Measurements from ENCODE around the gene SV2A. TPM values are rescaled to one million over a fixed set of nuclear protein-coding genes. Genes with fewer than 3 reads are reported as not detected.

The SV2A gene
- total RNA-seq, 3 donors from 2014 or later = 0.69 to 7.6 (median 1.7) TPM

DNA sequence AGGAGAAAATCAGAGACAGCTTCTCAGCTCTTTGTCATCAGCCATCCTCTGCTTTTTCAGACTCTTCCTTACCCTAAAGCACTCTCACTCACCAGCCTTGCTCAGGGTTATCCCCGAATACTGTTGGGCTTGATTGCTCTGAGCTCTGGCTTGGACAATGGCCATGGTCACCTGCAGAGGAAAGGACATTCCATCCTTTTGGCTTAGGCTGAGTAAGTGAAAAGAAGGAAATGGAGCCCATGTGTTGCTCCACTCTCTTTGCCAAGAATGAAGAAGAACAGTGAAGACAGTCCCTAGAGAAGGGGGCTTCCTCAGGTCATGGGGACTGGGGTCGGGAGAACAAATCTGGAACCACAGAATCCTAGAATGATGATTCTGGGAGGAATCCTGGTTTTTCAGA lies 16.7 kb upstream of the SV2A start:
- peaks cover 39% of the 10 kb centered on the region for H3K4me1 ChIP-seq (ENCODE audit: low read depth)
- TF ChIP-seq, protein P1, sequence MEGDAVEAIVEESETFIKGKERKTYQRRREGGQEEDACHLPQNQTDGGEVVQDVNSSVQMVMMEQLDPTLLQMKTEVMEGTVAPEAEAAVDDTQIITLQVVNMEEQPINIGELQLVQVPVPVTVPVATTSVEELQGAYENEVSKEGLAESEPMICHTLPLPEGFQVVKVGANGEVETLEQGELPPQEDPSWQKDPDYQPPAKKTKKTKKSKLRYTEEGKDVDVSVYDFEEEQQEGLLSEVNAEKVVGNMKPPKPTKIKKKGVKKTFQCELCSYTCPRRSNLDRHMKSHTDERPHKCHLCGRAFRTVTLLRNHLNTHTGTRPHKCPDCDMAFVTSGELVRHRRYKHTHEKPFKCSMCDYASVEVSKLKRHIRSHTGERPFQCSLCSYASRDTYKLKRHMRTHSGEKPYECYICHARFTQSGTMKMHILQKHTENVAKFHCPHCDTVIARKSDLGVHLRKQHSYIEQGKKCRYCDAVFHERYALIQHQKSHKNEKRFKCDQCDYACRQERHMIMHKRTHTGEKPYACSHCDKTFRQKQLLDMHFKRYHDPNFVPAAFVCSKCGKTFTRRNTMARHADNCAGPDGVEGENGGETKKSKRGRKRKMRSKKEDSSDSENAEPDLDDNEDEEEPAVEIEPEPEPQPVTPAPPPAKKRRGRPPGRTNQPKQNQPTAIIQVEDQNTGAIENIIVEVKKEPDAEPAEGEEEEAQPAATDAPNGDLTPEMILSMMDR (IDR thresholded peaks at IDR 0.05) = no peak
- DNase-seq (no peak), ATAC-seq (no peak)
- H3K9me3 ChIP-seq = no peaks in the 10 kb centered on the region
- intact Hi-C loops (cut with DNase I, micrococcal nuclease) = no loop called here
- H3K36me3 ChIP-seq (ENCODE audit: low read depth) = no peaks in the 10 kb centered on the region
- no peak overlapping the region for H3K4me3 ChIP-seq

DNA sequence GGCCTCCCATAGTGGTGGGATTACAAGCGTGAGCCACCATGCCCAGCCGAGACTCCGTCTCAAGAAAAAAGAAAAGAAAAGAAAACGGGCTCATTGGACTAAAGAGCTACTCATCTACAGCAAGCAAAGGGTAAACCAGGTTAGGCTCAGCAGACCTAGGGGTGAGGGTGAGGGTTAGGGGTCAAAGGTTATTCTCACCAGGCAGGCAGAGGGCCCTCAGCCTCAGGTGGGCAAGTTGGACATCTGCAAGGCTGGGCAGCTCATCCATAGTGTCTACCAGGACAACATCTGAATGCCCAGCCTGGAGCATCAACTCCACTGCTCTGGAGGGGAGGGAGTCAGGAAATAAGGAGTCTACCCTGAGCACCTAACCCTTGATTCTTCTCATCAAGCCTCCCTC lies 15.6 kb upstream of the SV2A start:
- Histone ChIP-seq H3K4me3 (no peak overlapping the region), H3K36me3 (ENCODE audit: low read depth) (no peaks in the 10 kb centered on the region), H3K9me3 (no peaks in the 10 kb centered on the region), H3K4me1 (ENCODE audit: low read depth) (peaks cover 48% of the 10 kb centered on the region)
- TF ChIP-seq, protein P1 (IDR thresholded peaks at IDR 0.05) = no peak
- no peak for DNase-seq
- ATAC-seq = no peak
- intact Hi-C loops (cut with DNase I, micrococcal nuclease) = no loop called here

DNA sequence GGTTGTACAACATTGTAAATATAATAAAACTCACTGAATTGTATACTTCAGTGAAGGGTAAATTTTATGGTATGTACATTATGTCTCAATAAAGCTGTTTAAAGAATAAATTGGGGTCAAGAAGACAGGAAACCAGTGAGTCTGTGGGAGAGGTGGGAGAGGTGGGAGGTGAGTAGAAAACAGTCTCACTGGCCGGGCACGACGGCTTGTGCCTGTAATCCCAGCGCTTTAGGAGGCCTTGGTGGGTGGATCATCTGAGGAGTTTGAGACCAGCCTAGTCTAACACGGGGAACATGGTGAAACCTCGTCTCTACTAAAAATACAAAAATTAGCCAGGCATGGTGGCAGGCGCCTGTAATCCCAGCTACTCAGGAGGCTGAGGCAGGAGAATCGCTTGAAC lies 14.8 kb upstream of the SV2A start:
- ATAC-seq (peak; percentile 46), DNase-seq (peak in 2 of 3 donors; percentile 58 to 63)
- Histone ChIP-seq H3K36me3 (ENCODE audit: low read depth) (no peaks in the 10 kb centered on the region), H3K9me3 (no peaks in the 10 kb centered on the region), H3K4me3 (no peak overlapping the region), H3K4me1 (ENCODE audit: low read depth) (peaks cover 47% of the 10 kb centered on the region)
- intact Hi-C loops (cut with DNase I, micrococcal nuclease) = no loop called here
- TF ChIP-seq, protein P1 (IDR thresholded peaks at IDR 0.05) = no peak

DNA sequence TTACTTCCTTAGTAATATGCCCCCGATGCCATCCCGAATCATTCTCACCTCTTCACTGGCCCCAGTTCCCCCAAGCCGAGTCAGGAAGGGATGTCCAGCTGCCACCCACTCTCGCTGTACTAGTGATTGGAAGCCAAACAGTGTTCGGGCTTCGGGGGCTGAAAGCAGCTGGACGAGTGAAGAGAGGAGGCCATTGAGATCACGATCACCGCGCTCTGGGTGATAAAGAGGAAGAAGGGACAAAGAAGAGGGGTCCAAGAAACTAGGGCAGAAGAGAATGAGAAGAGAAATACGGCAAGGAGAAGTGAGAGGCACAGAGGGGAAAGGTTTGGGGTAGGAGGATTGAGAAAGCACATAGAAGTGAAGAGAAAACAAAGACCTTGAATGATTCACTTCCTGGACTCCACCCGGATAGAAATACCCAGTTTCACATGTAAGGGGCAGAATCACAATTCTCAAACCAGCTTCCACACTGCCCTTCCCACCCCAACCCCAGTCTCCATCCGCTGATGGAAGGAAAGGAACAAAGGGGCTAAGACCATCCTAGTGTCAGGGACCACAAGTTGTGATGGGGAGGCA lies 13.7 kb upstream of the SV2A start:
- Histone ChIP-seq H3K4me1 (ENCODE audit: low read depth) (peaks cover 51% of the 10 kb centered on the region), H3K9me3 (no peaks in the 10 kb centered on the region), H3K36me3 (ENCODE audit: low read depth) (no peaks in the 10 kb centered on the region), H3K4me3 (no peak overlapping the region)
- no peak for ATAC-seq
- no peak for DNase-seq
- intact Hi-C loops (cut with DNase I, micrococcal nuclease) = no loop called here
- TF ChIP-seq, protein P1 (IDR thresholded peaks at IDR 0.05) = no peak

DNA sequence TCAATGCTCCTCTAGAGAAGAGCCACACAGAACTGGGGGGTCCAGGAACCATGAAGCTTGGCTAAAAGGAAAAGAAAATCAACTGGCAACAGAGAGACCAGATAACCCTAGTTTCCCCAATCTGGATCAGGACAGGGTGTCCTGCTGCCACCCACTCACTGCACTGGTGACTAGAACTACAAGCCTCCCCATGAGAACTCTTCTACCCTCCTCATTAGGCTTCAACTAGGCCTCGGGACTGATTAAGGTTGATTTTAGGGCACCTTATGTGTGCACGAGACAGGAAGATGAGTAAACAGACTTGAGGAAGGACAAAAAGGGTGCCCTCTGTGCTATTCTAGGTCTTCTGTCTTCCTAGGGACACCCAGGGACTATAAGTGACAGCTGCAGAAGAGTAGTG lies 12.2 kb upstream of the SV2A start:
- no peak for ATAC-seq
- intact Hi-C loops (cut with DNase I, micrococcal nuclease) = no loop called here
- TF ChIP-seq, protein P1 (IDR thresholded peaks at IDR 0.05) = no peak
- Histone ChIP-seq H3K4me3 (no peak overlapping the region), H3K4me1 (ENCODE audit: low read depth) (peaks cover 55% of the 10 kb centered on the region), H3K36me3 (ENCODE audit: low read depth) (peaks cover 12% of the 10 kb centered on the region), H3K9me3 (no peaks in the 10 kb centered on the region)
- no peak for DNase-seq

DNA sequence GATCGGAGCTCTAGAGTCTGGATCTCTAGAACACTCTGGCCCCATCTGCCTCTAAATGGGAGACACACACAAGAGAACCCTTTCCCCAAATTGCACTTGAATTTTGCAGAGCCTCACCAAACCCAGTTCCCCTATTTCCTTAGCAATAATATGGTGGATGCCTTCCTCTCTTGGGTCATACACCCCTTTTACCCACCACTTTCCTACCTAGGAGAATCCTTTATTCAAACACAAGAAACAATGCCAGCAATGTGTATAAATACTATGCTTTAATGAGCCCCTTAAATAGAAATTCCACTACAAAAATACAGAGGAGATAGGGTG lies 10.7 kb upstream of the SV2A start:
- TF ChIP-seq, protein P1 (IDR thresholded peaks at IDR 0.05) = no peak
- DNase-seq (no peak), ATAC-seq (no peak)
- H3K4me3 ChIP-seq = no peak overlapping the region
- H3K36me3 ChIP-seq (ENCODE audit: low read depth) = peaks cover 15% of the 10 kb centered on the region
- intact Hi-C loops (cut with DNase I, micrococcal nuclease) = no loop called here
- no peaks in the 10 kb centered on the region for H3K9me3 ChIP-seq
- H3K4me1 ChIP-seq (ENCODE audit: low read depth) = peaks cover 45% of the 10 kb centered on the region

All from mucosa of descending colon (tissue), 3 donors.